ENCODE results near the gene TEX11.
A peak's percentile ranks its signal among the peaks of the same experiment; 100 is the strongest.
"Not testable (repeated sequence)": the region's sequence is repeated elsewhere in the genome, so short reads cannot be mapped to it uniquely, and the experiment has no call there.

Gene TEX11

DNA sequence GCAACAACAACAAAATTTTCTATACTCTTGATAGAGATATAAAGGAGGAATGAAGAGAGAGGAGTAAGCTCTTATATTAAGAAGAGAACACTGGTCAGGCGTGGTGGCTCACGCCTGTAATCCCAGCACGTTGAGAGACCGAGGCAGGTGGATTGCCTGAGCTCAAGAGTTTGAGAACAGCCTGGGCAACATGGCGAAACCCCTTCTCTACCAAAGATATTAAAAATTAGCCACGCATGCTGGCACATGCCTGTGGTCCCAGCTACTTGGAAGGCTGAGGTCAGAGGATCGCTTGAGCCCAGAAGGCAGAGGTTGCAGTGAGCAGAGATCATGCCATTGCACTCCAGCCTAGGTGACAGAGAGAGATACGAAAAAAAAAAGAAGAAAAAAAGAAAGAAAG, 102.4 kb downstream of the TEX11 start:
- H4K20me1 ChIP-seq (ENCODE audit: insufficient read depth, low read length, poor library complexity, severe bottlenecking), result no peaks in the 10 kb centered on the region
- H3F3A ChIP-seq (ENCODE audit: low read depth), result no peaks in the 10 kb centered on the region
- no peaks in the 10 kb centered on the region for H3K9me3 ChIP-seq (ENCODE audit: insufficient read depth, low read depth, low read length)
- H3K27me3 ChIP-seq (ENCODE audit: insufficient read depth, low read length, poor library complexity, severe bottlenecking), result no peaks in the 10 kb centered on the region
- no peak overlapping the region for H3K4me2 ChIP-seq (ENCODE audit: low read depth, low read length, poor library complexity, severe bottlenecking)
- TF ChIP-seq EZH2phosphoT487 (IDR thresholded peaks at IDR 0.05; ENCODE audit: borderline replicate concordance), result no peak
- TF ChIP-seq, protein P1, sequence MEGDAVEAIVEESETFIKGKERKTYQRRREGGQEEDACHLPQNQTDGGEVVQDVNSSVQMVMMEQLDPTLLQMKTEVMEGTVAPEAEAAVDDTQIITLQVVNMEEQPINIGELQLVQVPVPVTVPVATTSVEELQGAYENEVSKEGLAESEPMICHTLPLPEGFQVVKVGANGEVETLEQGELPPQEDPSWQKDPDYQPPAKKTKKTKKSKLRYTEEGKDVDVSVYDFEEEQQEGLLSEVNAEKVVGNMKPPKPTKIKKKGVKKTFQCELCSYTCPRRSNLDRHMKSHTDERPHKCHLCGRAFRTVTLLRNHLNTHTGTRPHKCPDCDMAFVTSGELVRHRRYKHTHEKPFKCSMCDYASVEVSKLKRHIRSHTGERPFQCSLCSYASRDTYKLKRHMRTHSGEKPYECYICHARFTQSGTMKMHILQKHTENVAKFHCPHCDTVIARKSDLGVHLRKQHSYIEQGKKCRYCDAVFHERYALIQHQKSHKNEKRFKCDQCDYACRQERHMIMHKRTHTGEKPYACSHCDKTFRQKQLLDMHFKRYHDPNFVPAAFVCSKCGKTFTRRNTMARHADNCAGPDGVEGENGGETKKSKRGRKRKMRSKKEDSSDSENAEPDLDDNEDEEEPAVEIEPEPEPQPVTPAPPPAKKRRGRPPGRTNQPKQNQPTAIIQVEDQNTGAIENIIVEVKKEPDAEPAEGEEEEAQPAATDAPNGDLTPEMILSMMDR (conservative IDR thresholded peaks at IDR 0.05; ENCODE audit: low read length), result no peak
- H3K79me2 ChIP-seq (ENCODE audit: insufficient read depth, low read length), result no peaks in the 10 kb centered on the region
- H3K36me3 ChIP-seq (ENCODE audit: insufficient read depth, low read length), result no peaks in the 10 kb centered on the region
- no peak overlapping the region for H3K4me3 ChIP-seq (ENCODE audit: low read length, poor library complexity, severe bottlenecking)
- H2AFZ ChIP-seq (ENCODE audit: low read length), result no peak overlapping the region
- no peak overlapping the region for H3K9ac ChIP-seq (ENCODE audit: low read depth, low read length, poor library complexity, severe bottlenecking)
- H3K4me1 ChIP-seq (ENCODE audit: insufficient read depth, low read length, poor library complexity, severe bottlenecking), result no peaks in the 10 kb centered on the region
- H3K9me2 ChIP-seq (replicated peaks; ENCODE audit: low read depth, low read length), result no peaks in the 10 kb centered on the region

DNA sequence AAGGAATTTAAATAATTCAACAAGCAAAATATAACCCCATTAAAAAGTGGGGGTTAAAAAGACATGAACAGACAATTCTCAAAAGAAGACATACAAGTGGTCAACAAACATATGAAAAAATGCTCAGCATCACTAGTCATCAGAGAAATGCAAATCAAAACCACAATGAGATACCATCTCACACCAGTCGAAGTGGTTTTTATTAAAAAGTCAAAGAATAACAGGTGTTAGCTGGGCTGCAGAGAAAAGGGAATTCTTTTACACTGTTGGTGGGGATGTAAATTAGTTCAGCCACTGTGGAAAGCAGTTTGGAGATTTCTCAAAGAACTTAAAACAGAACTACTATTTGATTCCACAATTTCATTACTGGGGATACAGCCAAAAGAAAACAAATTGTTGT, 111.8 kb downstream of the TEX11 start:
- H3K9ac ChIP-seq (ENCODE audit: low read depth, low read length, poor library complexity, severe bottlenecking); H4K20me1 ChIP-seq (ENCODE audit: insufficient read depth, low read length, poor library complexity, severe bottlenecking); H3K9me3 ChIP-seq (ENCODE audit: insufficient read depth, low read depth, low read length); H3F3A ChIP-seq (ENCODE audit: low read depth); H3K27me3 ChIP-seq (ENCODE audit: insufficient read depth, low read length, poor library complexity, severe bottlenecking); H2AFZ ChIP-seq (ENCODE audit: low read length); H3K9me2 ChIP-seq (replicated peaks; ENCODE audit: low read depth, low read length); H3K4me3 ChIP-seq (ENCODE audit: low read length, poor library complexity, severe bottlenecking); H3K36me3 ChIP-seq (ENCODE audit: insufficient read depth, low read length); H3K79me2 ChIP-seq (ENCODE audit: insufficient read depth, low read length); H3K4me1 ChIP-seq (ENCODE audit: insufficient read depth, low read length, poor library complexity, severe bottlenecking); H3K4me2 ChIP-seq (ENCODE audit: low read depth, low read length, poor library complexity, severe bottlenecking): not testable (repeated sequence)

DNA sequence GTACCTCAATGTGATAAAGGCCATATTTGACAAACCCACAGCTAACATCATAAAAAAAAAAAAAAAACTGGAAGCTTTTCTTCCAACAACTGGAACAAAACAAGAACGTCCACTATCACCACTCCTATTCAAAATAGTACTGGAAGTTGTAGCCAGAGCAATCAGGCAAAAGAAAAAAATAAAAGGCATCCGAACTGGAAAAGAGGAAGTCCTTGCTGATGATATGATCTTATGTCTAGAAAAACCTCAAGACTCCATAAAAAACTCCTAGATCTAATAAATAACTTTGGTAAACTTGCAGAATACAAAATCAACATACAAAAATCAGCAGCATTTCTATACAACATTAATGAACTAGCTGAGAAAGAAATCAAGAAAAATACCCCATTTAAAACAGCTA, 134.3 kb downstream of the TEX11 start:
- H3K36me3 ChIP-seq (ENCODE audit: insufficient read depth, low read length), result no peaks in the 10 kb centered on the region
- H3K9me3 ChIP-seq (ENCODE audit: insufficient read depth, low read depth, low read length), result no peaks in the 10 kb centered on the region
- no peaks in the 10 kb centered on the region for H3K9me2 ChIP-seq (replicated peaks; ENCODE audit: low read depth, low read length)
- H3K79me2 ChIP-seq (ENCODE audit: insufficient read depth, low read length), result no peaks in the 10 kb centered on the region
- H4K20me1 ChIP-seq (ENCODE audit: insufficient read depth, low read length, poor library complexity, severe bottlenecking), result no peaks in the 10 kb centered on the region
- no peak overlapping the region for H3K9ac ChIP-seq (ENCODE audit: low read depth, low read length, poor library complexity, severe bottlenecking)
- no peaks in the 10 kb centered on the region for H3K4me1 ChIP-seq (ENCODE audit: insufficient read depth, low read length, poor library complexity, severe bottlenecking)
- H2AFZ ChIP-seq (ENCODE audit: low read length), result no peak overlapping the region
- no peaks in the 10 kb centered on the region for H3K27me3 ChIP-seq (ENCODE audit: insufficient read depth, low read length, poor library complexity, severe bottlenecking)
- no peaks in the 10 kb centered on the region for H3F3A ChIP-seq (ENCODE audit: low read depth)
- no peak overlapping the region for H3K4me2 ChIP-seq (ENCODE audit: low read depth, low read length, poor library complexity, severe bottlenecking)
- TF ChIP-seq, protein P1 (conservative IDR thresholded peaks at IDR 0.05; ENCODE audit: low read length), result no peak
- TF ChIP-seq EZH2phosphoT487 (IDR thresholded peaks at IDR 0.05; ENCODE audit: borderline replicate concordance), result no peak
- H3K4me3 ChIP-seq (ENCODE audit: low read length, poor library complexity, severe bottlenecking), result no peak overlapping the region

DNA sequence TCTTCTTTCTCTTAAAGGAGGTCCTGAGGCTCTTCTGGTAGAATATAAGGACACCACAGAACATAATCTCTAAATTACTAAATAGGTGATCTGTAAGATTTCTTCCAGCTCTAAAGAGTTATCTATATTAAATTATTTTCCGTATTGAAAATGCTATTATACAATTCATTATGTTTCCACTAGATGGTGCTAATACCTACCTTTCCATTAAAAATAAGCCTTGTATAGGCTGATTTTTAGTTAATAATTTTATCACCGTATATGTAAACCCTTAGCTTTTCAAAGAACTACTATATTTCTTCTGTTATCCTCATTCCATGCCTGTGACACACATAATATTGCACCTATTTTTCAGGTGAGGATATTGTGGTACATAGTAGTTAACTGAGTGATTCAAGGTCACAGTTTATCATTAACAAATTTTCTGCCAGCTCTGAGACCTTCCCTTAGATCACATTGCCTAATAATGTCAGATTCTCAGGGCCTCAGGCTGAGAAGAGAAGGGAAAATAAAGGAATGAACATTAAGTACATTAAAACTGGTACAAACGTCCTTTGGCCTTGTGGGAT, 138.8 kb downstream of the TEX11 start:
- Histone ChIP-seq H3K4me3 (ENCODE audit: low read length, poor library complexity, severe bottlenecking) (no peak overlapping the region), H3F3A (ENCODE audit: low read depth) (no peaks in the 10 kb centered on the region), H3K9me2 (replicated peaks; ENCODE audit: low read depth, low read length) (no peaks in the 10 kb centered on the region), H3K36me3 (ENCODE audit: insufficient read depth, low read length) (no peaks in the 10 kb centered on the region), H3K79me2 (ENCODE audit: insufficient read depth, low read length) (no peaks in the 10 kb centered on the region), H3K9me3 (ENCODE audit: insufficient read depth, low read depth, low read length) (no peaks in the 10 kb centered on the region), H3K9ac (ENCODE audit: low read depth, low read length, poor library complexity, severe bottlenecking) (no peak overlapping the region), H2AFZ (ENCODE audit: low read length) (no peak overlapping the region), H3K4me2 (ENCODE audit: low read depth, low read length, poor library complexity, severe bottlenecking) (no peak overlapping the region), H4K20me1 (ENCODE audit: insufficient read depth, low read length, poor library complexity, severe bottlenecking) (no peaks in the 10 kb centered on the region), H3K27me3 (ENCODE audit: insufficient read depth, low read length, poor library complexity, severe bottlenecking) (no peaks in the 10 kb centered on the region), H3K4me1 (ENCODE audit: insufficient read depth, low read length, poor library complexity, severe bottlenecking) (no peaks in the 10 kb centered on the region)
- TF ChIP-seq, protein P1 (conservative IDR thresholded peaks at IDR 0.05; ENCODE audit: low read length), result peak; percentile 57
- TF ChIP-seq EZH2phosphoT487 (IDR thresholded peaks at IDR 0.05; ENCODE audit: borderline replicate concordance), result no peak
